HepG2 (cell line): ENCODE results near the gene LINGO3.

Experiments used
- CHD2 ChIP-seq: IDR thresholded peaks from 2 replicates; pipeline ENCODE4 v1.6.1; 2011; ENCODE audit warnings: low read depth, low read length, improper control_type of control experiment
- CREB1 ChIP-seq, 2 experiments: fragments of 450-650 bp in 1 of 2; IDR thresholded peaks; 2 replicates each; pipeline ENCODE4 v1.6.1; 2016 to 2017; ENCODE audit warnings: control low read depth in 1 of 2, mild to moderate bottlenecking in 1 of 2, missing compliant biosample characterization in 1 of 2, missing genetic modification characterization in 1 of 2
- GATAD2A ChIP-seq: IDR thresholded peaks from 2 replicates; pipeline ENCODE4 v1.6.1; 2016
- NFIC ChIP-seq: IDR thresholded peaks from 2 replicates; pipeline ENCODE4 v1.6.1; 2012; ENCODE audit warnings: mild to moderate bottlenecking, low read length, inconsistent platforms
- POLR2G ChIP-seq: fragments of 200-400 bp; formaldehyde crosslinking; IDR thresholded peaks from 2 replicates; pipeline ENCODE4 v1.6.1; 2018; ENCODE audit warnings: mild to moderate bottlenecking, low read depth, low read length, moderate library complexity
- TCF7 ChIP-seq: sonication (generic); IDR thresholded peaks from 2 replicates; pipeline ENCODE4 v1.6.1; 2016; ENCODE audit warnings: antibody characterized with exemption, low read depth
- ZNF33A ChIP-seq: sonication (generic); formaldehyde crosslinking; IDR thresholded peaks from 2 replicates; pipeline ENCODE4 v1.5.1; 2020; ENCODE audit warnings: missing genetic modification reagents, mild to moderate bottlenecking, moderate library complexity, borderline replicate concordance
- TF ChIP-seq, protein P1 (sequence below): sonication (generic); formaldehyde crosslinking; conservative IDR thresholded peaks from 2 replicates; pipeline ENCODE4 v1.8.1; 2023; ENCODE audit warnings: missing genetic modification reagents
- TF ChIP-seq, protein P2 (sequence below): sonication (generic); formaldehyde crosslinking; IDR thresholded peaks from 2 replicates; pipeline ENCODE4 v1.5.0; 2020; ENCODE audit warnings: mild to moderate bottlenecking, missing genetic modification reagents, moderate library complexity

GRCh38 chr19:2341244-2341751 is 33.3 kb upstream of the LINGO3 start:
- no peak for TF ChIP-seq CREB1 (IDR thresholded peaks at IDR 0.05)
- no peak for TF ChIP-seq CREB1 (CRISPR knock-in tag; IDR thresholded peaks at IDR 0.05)
- TF ChIP-seq, protein P1, sequence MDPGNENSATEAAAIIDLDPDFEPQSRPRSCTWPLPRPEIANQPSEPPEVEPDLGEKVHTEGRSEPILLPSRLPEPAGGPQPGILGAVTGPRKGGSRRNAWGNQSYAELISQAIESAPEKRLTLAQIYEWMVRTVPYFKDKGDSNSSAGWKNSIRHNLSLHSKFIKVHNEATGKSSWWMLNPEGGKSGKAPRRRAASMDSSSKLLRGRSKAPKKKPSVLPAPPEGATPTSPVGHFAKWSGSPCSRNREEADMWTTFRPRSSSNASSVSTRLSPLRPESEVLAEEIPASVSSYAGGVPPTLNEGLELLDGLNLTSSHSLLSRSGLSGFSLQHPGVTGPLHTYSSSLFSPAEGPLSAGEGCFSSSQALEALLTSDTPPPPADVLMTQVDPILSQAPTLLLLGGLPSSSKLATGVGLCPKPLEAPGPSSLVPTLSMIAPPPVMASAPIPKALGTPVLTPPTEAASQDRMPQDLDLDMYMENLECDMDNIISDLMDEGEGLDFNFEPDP = no peak
- no peak for TF ChIP-seq ZNF33A (CRISPR knock-in tag)
- TF ChIP-seq CHD2 = no peak
- TF ChIP-seq, protein P2, sequence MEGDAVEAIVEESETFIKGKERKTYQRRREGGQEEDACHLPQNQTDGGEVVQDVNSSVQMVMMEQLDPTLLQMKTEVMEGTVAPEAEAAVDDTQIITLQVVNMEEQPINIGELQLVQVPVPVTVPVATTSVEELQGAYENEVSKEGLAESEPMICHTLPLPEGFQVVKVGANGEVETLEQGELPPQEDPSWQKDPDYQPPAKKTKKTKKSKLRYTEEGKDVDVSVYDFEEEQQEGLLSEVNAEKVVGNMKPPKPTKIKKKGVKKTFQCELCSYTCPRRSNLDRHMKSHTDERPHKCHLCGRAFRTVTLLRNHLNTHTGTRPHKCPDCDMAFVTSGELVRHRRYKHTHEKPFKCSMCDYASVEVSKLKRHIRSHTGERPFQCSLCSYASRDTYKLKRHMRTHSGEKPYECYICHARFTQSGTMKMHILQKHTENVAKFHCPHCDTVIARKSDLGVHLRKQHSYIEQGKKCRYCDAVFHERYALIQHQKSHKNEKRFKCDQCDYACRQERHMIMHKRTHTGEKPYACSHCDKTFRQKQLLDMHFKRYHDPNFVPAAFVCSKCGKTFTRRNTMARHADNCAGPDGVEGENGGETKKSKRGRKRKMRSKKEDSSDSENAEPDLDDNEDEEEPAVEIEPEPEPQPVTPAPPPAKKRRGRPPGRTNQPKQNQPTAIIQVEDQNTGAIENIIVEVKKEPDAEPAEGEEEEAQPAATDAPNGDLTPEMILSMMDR = no peak
- TF ChIP-seq TCF7 = no peak
- no peak for TF ChIP-seq POLR2G
- TF ChIP-seq NFIC = no peak
- TF ChIP-seq GATAD2A (CRISPR knock-in tag) = no peak
